IMR-90 (cell line): ENCODE results near the gene CC2D2A. TPM values are rescaled to one million over a fixed set of nuclear protein-coding genes. Genes with fewer than 3 reads are reported as not detected.

Experiments used
- ATAC-seq: fragments of 200-7000 bp; cut with Tn5 transposase; 2 replicates; pipeline ENCODE4 v1.9.1; 2020; ENCODE audit warnings: low read depth, mild to moderate bottlenecking, moderate library complexity
- BruUV-seq: library from RNA; stranded (reverse); fragments of 400-500 nt; replicated peaks from 2 replicates; lab custom pipeline; 2021; lab: Mats Ljungman, UMichigan
- CTCF ChIA-PET: fragments of 300-600 bp; formaldehyde crosslinking; extraction: SDS; loops from one replicate; lab custom pipeline; 2021; ENCODE audit warnings: antibody characterized with exemption; lab: Yijun Ruan, JAX
- POLR2A ChIA-PET: fragments of 300-600 bp; sonication (Branson Sonifier 250); formaldehyde crosslinking; loops from one replicate; lab custom pipeline; 2022; ENCODE audit warnings: antibody characterized with exemption; ENCODE audit not compliant: unreplicated experiment; lab: Charles Lee
- DNase-seq: peaks from one replicate; pipeline ENCODE4 v3.0.0; 2013
- H2AFZ ChIP-seq: replicated peaks from 2 replicates; pipeline ENCODE3; 2013; ENCODE audit warnings: low read length, mild to moderate bottlenecking; ENCODE audit not compliant: poor library complexity
- H2AK5ac ChIP-seq: 2 replicates; pipeline ENCODE4 v1.6.1; 2013; ENCODE audit warnings: low read depth, low read length, inconsistent platforms
- H2AK9ac ChIP-seq: replicated peaks from 2 replicates; pipeline ENCODE3; 2013; ENCODE audit warnings: mild to moderate bottlenecking, low read depth, low read length, moderate library complexity; ENCODE audit not compliant: poor library complexity
- H2BK120ac ChIP-seq: 2 replicates; pipeline ENCODE4 v1.6.1; 2013; ENCODE audit warnings: low read depth, low read length, inconsistent platforms
- H2BK15ac ChIP-seq: 3 replicates; pipeline ENCODE4 v1.6.1; 2013; ENCODE audit warnings: low read depth, low read length, inconsistent platforms
- H2BK20ac ChIP-seq: 2 replicates; pipeline ENCODE4 v1.6.1; 2013; ENCODE audit warnings: low read depth, mild to moderate bottlenecking, inconsistent platforms, low read length, moderate library complexity
- H2BK5ac ChIP-seq: 2 replicates; pipeline ENCODE4 v1.6.1; 2013; ENCODE audit warnings: mild to moderate bottlenecking, low read depth, low read length, inconsistent platforms; ENCODE audit not compliant: poor library complexity, severe bottlenecking
- H3K14ac ChIP-seq: replicated peaks from 2 replicates; pipeline ENCODE4 v1.6.1; 2013; ENCODE audit warnings: low read depth, low read length, inconsistent platforms
- H3K18ac ChIP-seq: 2 replicates; pipeline ENCODE4 v1.6.1; 2013; ENCODE audit warnings: low read depth, low read length, control low read depth
- H3K23ac ChIP-seq: 2 replicates; pipeline ENCODE4 v1.6.1; 2013; ENCODE audit warnings: low read depth, low read length, inconsistent platforms
- H3K27ac ChIP-seq: 2 replicates; pipeline ENCODE4 v1.5.1; 2013; ENCODE audit warnings: mild to moderate bottlenecking, control low read depth, low read length; ENCODE audit not compliant: insufficient read depth
- H3K27me3 ChIP-seq: 2 replicates; pipeline ENCODE4 v1.6.1; 2013; ENCODE audit warnings: low read length; ENCODE audit not compliant: control insufficient read depth, insufficient read depth
- H3K36me3 ChIP-seq: 2 replicates; pipeline ENCODE4 v1.6.1; 2013; ENCODE audit warnings: low read length, mixed read lengths; ENCODE audit not compliant: control insufficient read depth, insufficient read depth
- H3K4ac ChIP-seq: 2 replicates; pipeline ENCODE4 v1.6.1; 2013; ENCODE audit warnings: low read depth, low read length, inconsistent platforms
- H3K4me1 ChIP-seq: 2 replicates; pipeline ENCODE4 v1.6.1; 2013; ENCODE audit warnings: low read length, mixed read lengths; ENCODE audit not compliant: control insufficient read depth, insufficient read depth
- H3K4me2 ChIP-seq: 2 replicates; pipeline ENCODE4 v1.6.1; 2013; ENCODE audit warnings: low read depth, mild to moderate bottlenecking, control low read depth, low read length, moderate library complexity
- H3K4me3 ChIP-seq: 2 replicates; pipeline ENCODE4 v1.5.1; 2013; ENCODE audit warnings: low read depth, mild to moderate bottlenecking, control low read depth, low read length, moderate library complexity; ENCODE audit not compliant: insufficient read depth
- H3K56ac ChIP-seq: 2 replicates; pipeline ENCODE4 v1.6.1; 2013; ENCODE audit warnings: low read length, inconsistent platforms; ENCODE audit not compliant: insufficient read depth; ENCODE audit errors: extremely low read depth
- H3K79me1 ChIP-seq, 2 experiments: 2 replicates each; pipeline ENCODE4 v1.6.1; 2013; ENCODE audit warnings: low read length in 2 of 2, inconsistent platforms in 1 of 2, low read depth in 1 of 2
- H3K9ac ChIP-seq: 2 replicates; pipeline ENCODE4 v1.6.1; 2013; ENCODE audit warnings: low read depth, low read length, control low read depth
- H3K9me1 ChIP-seq: 2 replicates; pipeline ENCODE4 v1.6.1; 2013; ENCODE audit warnings: low read length, inconsistent platforms; ENCODE audit not compliant: insufficient read depth
- H3K9me3 ChIP-seq: 2 replicates; pipeline ENCODE4 v1.6.1; 2013; ENCODE audit warnings: low read length; ENCODE audit not compliant: control insufficient read depth, insufficient read depth
- H4K20me1 ChIP-seq: 2 replicates; pipeline ENCODE4 v1.6.1; 2013; ENCODE audit warnings: low read length, inconsistent platforms; ENCODE audit not compliant: insufficient read depth
- H4K5ac ChIP-seq: 2 replicates; pipeline ENCODE4 v1.6.1; 2013; ENCODE audit warnings: mild to moderate bottlenecking, low read depth, low read length, control low read depth
- H4K8ac ChIP-seq, 2 experiments: 2 replicates each; pipeline ENCODE4 v1.6.1; 2013; ENCODE audit warnings: low read depth in 2 of 2, low read length in 2 of 2, control low read depth in 1 of 2, inconsistent platforms in 1 of 2
- H4K91ac ChIP-seq: 2 replicates; pipeline ENCODE4 v1.6.1; 2013; ENCODE audit warnings: low read depth, low read length, inconsistent platforms; ENCODE audit not compliant: insufficient read depth
- BHLHE40 ChIP-seq: fragments of 150-350 bp; IDR thresholded peaks from 2 replicates; pipeline ENCODE4 v1.6.1; 2016; ENCODE audit warnings: mild to moderate bottlenecking, low read depth, low read length
- CEBPB ChIP-seq: IDR thresholded peaks from 2 replicates; pipeline ENCODE4 v1.6.1; 2012; ENCODE audit warnings: low read depth, low read length, improper control_type of control experiment
- CHD1 ChIP-seq: IDR thresholded peaks from 2 replicates; pipeline ENCODE4 v1.6.1; 2012; ENCODE audit warnings: low read depth, low read length, improper control_type of control experiment
- CTCF ChIP-seq: conservative IDR thresholded peaks from 2 replicates; pipeline ENCODE4 v1.5.1; 2012; ENCODE audit warnings: mild to moderate bottlenecking, low read depth, low read length, improper control_type of control experiment
- ELK1 ChIP-seq: fragments of 150-350 bp; IDR thresholded peaks from 2 replicates; pipeline ENCODE4 v1.6.1; 2016; ENCODE audit warnings: low read depth, mild to moderate bottlenecking, low read length, moderate library complexity, borderline replicate concordance
- FOS ChIP-seq: fragments of 150-350 bp; IDR thresholded peaks from 2 replicates; pipeline ENCODE4 v1.6.1; 2016; ENCODE audit warnings: low read depth, low read length
- MAFK ChIP-seq: IDR thresholded peaks from 2 replicates; pipeline ENCODE4 v1.6.1; 2012; ENCODE audit warnings: low read depth, low read length, improper control_type of control experiment
- MAZ ChIP-seq: IDR thresholded peaks from 2 replicates; pipeline ENCODE4 v1.6.1; 2012; ENCODE audit warnings: low read depth, mild to moderate bottlenecking, low read length, improper control_type of control experiment, moderate library complexity, borderline replicate concordance
- MXI1 ChIP-seq: IDR thresholded peaks from 2 replicates; pipeline ENCODE4 v1.6.1; 2012; ENCODE audit warnings: low read depth, mild to moderate bottlenecking, low read length, moderate library complexity, borderline replicate concordance
- POLR2A ChIP-seq: IDR thresholded peaks from 2 replicates; pipeline ENCODE4 v1.6.1; 2012; ENCODE audit warnings: mild to moderate bottlenecking, low read depth, low read length
- RAD21 ChIP-seq: IDR thresholded peaks from 2 replicates; pipeline ENCODE4 v1.6.1; 2012; ENCODE audit warnings: low read length, improper control_type of control experiment
- RCOR1 ChIP-seq: IDR thresholded peaks from 2 replicates; pipeline ENCODE4 v1.6.1; 2012; ENCODE audit warnings: mild to moderate bottlenecking, low read length, improper control_type of control experiment; ENCODE audit not compliant: insufficient replicate concordance
- RFX5 ChIP-seq: IDR thresholded peaks from 2 replicates; pipeline ENCODE4 v1.8.0; 2012; ENCODE audit warnings: low read depth, mild to moderate bottlenecking, low read length, moderate library complexity
- SMC3 ChIP-seq: fragments of 150-350 bp; IDR thresholded peaks from 2 replicates; pipeline ENCODE4 v1.6.1; 2016; ENCODE audit warnings: low read depth, mild to moderate bottlenecking, antibody characterized with exemption, low read length, moderate library complexity
- USF2 ChIP-seq: fragments of 150-350 bp; IDR thresholded peaks from 2 replicates; pipeline ENCODE4 v1.6.1; 2017; ENCODE audit warnings: mild to moderate bottlenecking, antibody characterized with exemption, low read length, low read depth
- WGBS, 2 experiments: methylation state at CpG; one replicate each; pipeline versions ENCODE4 v1.1.5 to v1.1.7; 2013; ENCODE audit warnings: missing lambda C conversion rate in 2 of 2; ENCODE audit not compliant: insufficient read length in 1 of 2; ENCODE audit errors: extremely low coverage in 2 of 2; 5-methylcytosine and 5-hydroxymethylcytosine counted together
- dilution Hi-C: fragments of 300-500 bp; cut with HindIII; formaldehyde crosslinking; loops from one replicate; pipeline ENCODE4 v1.14.3; 2018; ENCODE audit warnings: low sequenced_read_pairs; ENCODE audit not compliant: unreplicated experiment
- in situ Hi-C: fragments of 300-500 bp; cut with MboI; formaldehyde crosslinking; loops from 3 replicates; pipeline ENCODE4 v1.14.3; 2019; ENCODE audit warnings: low sequenced_read_pairs, inconsistent platforms, mixed read lengths
- intact Hi-C: fragments of 100-400 bp; cut with micrococcal nuclease; formaldehyde crosslinking; loops from 2 replicates; pipeline ENCODE4 v1.10.0; 2022
- polyA plus RNA-seq, 3 experiments: library from polyadenylated mRNA; depleted of rRNA; stranded (reverse); fragments of >200 nt; gene quantifications; 2 replicates each; pipeline ENCODE4 v1.2.3, GENCODE V29; 2012; ENCODE audit warnings: low replicate concordance in 1 of 3
- total RNA-seq: library from RNA; depleted of rRNA; stranded (reverse); fragments of >200 nt; gene quantifications from 2 replicates; pipeline ENCODE4 v1.2.3, GENCODE V29; 2012

CC2D2A gene
- total and polyA plus RNA-seq, 2 of the 4 experiments (the other 2 are of a cell fraction) = 20.8 to 26.3 TPM

GRCh38 chr4:15563871-15564270, 94.2 kb downstream of the CC2D2A start:
- intact Hi-C loops (no loop called here), dilution Hi-C loops (no loop called here), in situ Hi-C loops (no loop called here)
- Histone ChIP-seq H2AK5ac (no peak overlapping the region), H3K4me3 (no peak overlapping the region), H3K23ac (no peak overlapping the region), H3K4me1 (peaks cover 2% of the 10 kb centered on the region; the same call in 1 of the 2 replicates), H3K27me3 (no peaks in the 10 kb centered on the region), H3K14ac (no peak overlapping the region), H3K27ac (no peak overlapping the region), H2BK120ac (no peak overlapping the region), H2AFZ (no peak overlapping the region), H4K8ac (no peak overlapping the region), H3K18ac (no peak overlapping the region), H3K9me1 (peaks cover 4% of the 10 kb centered on the region; the same call in 1 of the 2 replicates), H3K4me2 (no peak overlapping the region), H4K20me1 (no peaks in the 10 kb centered on the region), H3K36me3 (peaks cover 31% of the 10 kb centered on the region), H2BK15ac (no peak overlapping the region), H4K5ac (no peak overlapping the region), H3K9me3 (no peaks in the 10 kb centered on the region), H3K79me1 (no peaks in the 10 kb centered on the region), H2BK20ac (no peak overlapping the region), H2BK5ac (no peak overlapping the region), H3K9ac (no peak overlapping the region), H2AK9ac (no peak overlapping the region), H3K4ac (no peak overlapping the region), H3K56ac (no peak overlapping the region), H4K91ac (no peak overlapping the region)
- TF ChIP-seq RCOR1 = no peak
- TF ChIP-seq CTCF = no peak
- TF ChIP-seq CHD1 = no peak
- TF ChIP-seq MAFK = no peak
- TF ChIP-seq SMC3 = no peak
- TF ChIP-seq ELK1 = no peak
- TF ChIP-seq CEBPB = no peak
- no peak for TF ChIP-seq MAZ
- no peak for TF ChIP-seq BHLHE40
- no peak for TF ChIP-seq POLR2A
- TF ChIP-seq RAD21 = no peak
- no peak for TF ChIP-seq USF2
- no peak for TF ChIP-seq MXI1
- TF ChIP-seq FOS = no peak
- TF ChIP-seq RFX5 = no peak
- BruUV-seq = no TSS peak
- CTCF ChIA-PET = no interaction called here
- ATAC-seq (no peak), DNase-seq (no peak)
- 100% methylated on average over 3 of the region's 6 CpGs; no CpG with 5 or more reads in 1 of the 2 experiments for WGBS, 2 experiments
- POLR2A ChIA-PET = no interaction called here
